COLO829 (cell line): ENCODE results near the gene ZCCHC2.

ENCODE experiments used
- DNase-seq: peaks from one replicate; pipeline ENCODE4 v3.0.0; 2012; ENCODE audit warnings: low spot score

ZCCHC2 gene

DNA sequence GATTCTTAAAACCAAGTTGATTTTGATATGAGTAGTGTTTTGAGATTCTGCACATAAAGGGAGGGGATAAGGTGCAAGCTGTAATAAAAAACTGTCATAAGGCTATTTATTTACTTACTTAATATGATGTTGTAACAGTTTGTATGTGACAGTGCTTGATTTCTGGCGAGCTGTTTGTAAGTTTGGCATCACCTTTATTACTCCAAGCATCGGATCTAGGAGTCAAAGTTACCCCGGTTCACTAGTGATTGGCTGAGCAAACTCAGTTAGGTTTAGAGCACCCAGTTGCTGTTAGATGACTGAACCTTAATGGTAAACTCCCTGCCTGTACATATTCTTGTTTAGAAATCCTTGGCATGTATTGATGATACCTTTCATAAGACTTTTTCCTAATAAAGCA is 16.1 kb downstream of the ZCCHC2 start:
- no peak for DNase-seq

DNA sequence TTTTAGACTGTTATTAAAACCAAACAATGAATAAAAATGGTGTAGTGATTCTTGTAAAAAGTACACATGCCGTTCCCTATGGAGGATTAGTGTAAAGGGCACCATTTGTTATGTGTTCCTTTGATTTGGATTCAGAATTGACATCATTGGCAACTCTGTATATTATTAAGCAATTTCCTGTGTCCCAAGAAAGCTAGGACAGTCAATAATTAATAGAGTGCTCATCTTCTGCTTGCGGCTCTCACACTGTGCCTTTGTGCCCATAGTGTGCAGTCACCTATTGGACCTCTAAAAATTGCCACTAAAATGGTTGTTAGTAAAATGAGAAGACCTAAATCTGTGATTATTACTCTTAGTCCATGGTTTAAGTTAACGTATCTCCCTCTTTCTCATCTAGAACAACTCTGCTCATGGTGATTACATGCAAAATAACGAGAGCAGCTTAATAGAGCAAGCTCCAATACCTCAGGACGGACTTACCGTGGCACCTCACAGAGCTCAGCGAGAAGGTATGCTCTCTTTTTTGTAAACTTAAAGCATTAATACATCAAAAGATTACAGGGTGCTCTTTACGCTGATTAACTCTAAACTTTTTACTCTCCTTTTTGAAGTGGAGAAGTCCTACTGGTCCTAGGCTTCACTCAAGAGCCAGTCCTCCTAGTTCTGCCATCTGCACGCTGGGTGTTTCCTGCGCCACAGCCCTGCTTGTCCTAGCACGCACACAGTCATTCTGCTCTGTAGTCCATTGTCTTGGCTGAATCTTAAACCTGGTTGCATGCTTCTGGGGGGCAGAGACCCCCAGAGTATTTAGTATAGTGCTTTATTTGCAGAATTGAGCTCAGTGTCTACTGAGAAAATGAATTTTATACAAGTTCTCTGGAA is 16.7 kb downstream of the ZCCHC2 start:
- no peak for DNase-seq

DNA sequence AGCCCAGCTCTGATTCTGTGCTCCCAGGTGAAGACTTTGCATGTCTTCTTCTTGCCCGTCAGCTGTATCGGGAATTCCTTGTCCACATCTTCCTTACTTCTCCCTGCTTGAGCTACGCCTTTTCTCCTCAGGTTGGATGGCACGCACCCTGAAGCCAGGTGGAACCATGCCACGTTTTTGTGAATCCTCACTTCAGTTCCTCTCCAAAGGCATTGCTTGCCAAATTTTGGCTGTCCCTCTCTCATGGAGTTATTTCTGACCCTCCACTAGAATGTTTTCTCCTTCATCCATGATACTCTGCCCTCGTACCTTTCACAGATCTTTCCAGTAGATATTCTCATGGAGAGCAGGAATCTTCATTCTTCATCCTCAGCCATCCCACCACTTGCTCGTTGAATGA is 20.2 kb downstream of the ZCCHC2 start:
- no peak for DNase-seq

DNA sequence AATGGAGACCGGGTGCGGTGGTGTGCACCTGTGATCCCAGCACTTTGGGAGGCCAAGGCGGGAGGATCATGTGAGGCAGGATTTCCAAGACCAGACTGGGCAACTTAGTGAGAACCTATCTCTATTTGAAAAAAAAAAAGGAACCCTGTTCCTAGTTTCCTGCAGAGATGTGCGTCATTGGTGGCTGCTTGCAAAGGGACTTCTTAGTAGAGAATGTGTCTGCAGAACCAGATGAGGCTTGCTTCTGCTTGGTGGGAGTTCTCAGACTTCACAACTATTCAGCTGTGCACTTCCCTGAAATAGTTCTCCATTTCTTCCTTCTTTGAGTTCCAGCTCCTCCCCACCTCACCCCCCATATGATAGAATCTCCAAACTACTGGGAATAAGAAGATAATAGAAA is 22.3 kb downstream of the ZCCHC2 start:
- no peak for DNase-seq

DNA sequence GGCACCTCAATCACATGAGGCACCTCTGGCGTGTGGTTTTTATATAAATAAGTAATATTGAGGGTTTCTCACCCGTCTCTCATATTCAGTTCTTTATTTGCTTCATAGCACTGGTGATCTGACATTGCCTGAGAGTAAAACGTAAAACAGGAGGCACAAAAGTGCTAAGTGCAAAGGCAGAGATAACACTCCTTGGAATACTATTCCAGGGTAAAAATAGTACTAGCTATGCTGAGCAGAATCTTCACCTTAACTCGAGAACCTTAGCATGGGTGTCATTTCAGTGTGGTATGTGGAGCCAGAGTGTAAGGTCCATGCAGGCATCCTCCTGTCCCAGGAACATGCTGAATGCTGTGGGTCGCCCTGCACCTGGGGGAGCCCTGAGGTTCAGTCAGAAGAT is 26.9 kb downstream of the ZCCHC2 start:
- no peak for DNase-seq

DNA sequence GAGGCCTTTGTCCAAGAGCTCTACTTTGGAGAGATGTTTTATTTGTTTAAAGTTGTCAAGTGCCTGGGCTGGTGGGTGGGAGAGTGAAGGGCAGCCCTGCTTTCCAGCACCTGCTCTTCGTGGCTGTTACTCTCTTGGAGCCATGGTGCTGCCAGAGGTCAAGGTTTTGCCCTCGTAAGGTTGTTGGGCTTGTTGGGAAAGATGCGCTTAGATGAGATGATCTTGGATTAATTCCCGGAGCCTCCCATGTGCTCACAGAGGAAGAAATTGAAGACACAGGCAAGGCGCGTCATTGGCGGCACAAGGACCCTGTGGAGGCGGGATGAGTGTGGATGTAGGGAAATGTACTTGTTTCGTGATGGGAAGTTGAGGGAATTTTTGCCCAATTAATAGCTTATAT is 27.9 kb downstream of the ZCCHC2 start:
- DNase-seq, result no peak

DNA sequence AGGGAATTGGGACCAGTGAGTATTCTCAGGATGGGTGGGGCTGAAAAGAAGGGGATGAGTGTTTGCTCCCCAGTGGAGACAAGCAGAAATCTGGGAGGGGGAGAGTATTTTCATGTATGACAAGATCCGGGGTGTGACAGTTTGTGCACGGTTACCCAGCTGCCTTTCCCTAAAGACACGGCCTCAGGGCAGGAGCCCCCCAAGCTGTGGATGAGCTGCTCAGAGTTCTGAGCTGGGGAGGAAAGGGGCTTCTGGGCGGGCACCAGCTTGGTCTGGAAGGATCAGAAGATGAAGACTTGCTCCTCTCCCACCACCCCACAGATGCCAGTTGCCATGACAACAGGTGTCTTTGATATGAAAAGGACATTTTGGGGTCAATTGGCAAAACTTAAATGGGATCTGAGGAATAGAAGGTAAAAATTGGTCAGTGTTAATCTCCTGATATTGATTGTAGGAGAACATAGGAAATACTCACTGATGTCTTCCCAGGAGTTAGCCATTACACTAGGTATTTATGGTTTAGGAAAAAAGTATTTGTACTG is 29.2 kb downstream of the ZCCHC2 start:
- no peak for DNase-seq

DNA sequence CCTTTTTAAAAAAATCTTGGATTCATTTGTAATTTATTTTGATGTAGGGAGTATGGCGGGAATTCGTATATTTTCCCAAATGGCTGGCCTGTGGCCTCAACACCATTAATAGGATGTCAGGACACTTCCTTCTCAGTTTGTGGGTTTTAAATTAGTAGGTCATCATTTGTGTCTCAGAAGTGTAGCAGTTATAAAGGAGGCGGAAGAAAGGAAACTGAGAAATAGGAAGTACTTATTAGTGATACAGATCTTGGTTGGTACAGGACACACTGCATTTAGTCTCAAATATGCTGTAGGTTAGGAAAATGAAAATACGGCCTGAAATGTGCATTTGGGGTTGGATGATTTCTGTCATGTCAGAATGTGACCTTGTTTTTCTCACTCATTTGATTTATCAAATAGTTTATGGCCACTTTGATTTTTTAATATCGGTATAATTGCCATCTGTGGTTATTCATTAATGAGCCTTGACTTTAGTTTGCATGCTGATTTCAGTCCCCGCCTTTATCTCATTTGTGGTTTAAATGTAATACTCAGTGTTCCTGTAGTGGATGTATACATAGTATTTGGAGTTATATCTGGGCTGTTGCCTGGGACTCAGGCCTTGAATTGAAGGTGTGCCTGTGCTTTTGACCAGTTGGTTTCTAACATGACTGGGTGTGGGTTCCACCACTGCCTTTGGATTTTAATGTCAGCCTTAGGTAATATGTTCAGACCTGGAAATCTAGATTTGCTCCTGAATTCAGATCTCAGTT is 31.4 kb downstream of the ZCCHC2 start:
- DNase-seq, result no peak

DNA sequence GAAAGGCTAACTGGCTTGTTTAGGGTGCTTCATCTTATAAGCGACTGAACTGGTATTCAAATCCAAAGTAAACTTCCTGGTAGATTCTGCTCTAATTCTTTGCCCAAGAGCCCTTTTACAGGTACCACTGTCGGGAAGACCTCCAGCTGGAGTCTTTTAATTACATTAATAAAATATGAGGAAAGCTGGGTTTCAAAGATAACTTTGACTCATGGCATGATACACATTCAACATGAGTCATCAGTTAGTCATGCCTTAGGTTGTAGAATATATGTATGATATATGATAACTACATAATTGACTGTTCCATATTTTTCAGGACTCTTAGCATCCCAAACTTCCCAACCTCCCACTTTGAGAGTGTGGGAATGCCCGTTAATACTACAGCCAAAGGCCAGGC is 32.3 kb downstream of the ZCCHC2 start:
- DNase-seq, result peak; percentile 17

DNA sequence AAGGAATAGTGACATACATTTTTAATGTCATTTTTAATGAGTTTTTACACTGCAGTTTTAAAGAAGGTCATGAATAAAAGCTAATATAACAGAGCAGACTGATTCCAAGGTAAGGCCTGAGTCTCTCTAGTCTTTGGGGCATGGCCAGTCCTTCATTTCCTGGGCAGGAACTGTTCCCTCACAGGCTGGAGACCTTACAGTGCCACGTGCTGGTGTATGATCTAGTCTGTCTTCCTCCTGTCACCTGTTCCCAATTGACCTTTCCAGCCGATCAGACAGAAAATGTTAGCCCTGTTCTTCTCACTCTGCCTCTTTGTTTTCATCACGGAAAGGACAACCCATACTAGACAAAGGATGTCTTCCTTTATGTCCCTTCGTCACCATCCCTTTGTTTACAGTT is 33.6 kb downstream of the ZCCHC2 start:
- no peak for DNase-seq

DNA sequence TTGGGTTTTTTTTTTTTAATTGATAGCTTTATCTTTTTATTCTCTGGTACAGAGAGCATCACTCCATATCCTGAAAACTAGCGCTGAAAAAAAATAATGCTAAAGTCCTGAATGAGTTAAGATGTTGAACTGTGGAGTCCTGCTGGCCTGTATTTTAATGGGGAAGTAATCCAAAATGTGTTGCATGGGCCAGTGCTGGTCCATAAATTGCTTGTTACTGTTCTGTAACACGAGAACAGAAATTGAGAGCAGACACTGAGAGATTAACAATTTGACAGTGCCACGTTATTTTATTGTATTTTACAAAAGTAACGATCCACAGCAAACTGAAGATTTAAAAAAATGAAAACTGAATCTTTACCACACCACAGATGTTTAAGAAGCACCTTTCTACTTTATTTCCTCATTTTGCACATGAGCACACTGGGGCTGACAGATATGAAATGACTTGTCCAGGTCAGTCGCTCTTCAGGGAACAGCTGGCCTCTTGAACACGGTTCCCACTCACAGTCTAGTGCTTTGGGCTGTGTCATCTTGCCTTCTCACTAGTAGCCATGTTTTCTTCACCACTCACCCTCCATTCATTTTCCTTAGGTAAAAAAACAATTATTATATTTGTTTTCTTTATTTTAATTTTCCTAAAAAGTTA is 35.3 kb downstream of the ZCCHC2 start:
- DNase-seq, result no peak

DNA sequence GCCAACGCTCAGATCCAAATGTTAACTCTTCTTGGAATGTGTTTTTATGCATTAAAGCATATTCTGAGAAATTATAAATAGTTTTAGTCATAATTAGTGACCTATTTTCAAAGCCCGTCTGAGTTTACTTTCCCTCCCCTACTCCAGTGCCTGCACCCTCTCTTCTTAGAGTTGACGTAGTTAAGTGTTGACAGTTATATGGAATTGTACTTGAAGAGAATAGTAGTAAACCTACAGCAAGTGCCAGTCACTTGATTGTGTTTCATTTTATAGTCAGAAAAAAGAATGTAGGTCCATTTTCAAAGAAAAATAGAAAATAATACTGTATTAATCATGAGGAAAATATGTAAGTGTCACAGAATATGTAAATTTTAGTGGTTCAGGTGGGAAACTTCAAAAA is 41.2 kb downstream of the ZCCHC2 start:
- DNase-seq, result no peak

DNA sequence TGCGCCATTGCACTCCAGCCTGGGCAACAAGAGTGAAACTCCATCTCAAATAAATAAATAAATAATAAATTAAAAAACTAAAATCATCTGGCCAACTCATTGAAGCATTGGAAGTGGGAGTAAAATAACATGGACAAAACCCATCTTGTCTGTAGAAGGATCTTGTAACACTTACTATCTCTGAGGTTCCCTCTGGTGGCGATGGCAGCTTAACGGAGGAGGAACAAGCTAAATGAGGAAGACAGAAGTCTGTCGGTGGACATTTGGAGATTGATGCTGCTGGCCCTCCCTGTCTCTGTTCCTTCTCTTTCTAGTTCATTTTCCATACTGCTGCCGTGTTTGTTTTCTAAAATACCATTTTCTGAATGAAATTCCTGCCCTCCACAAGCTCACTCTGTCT is 43.4 kb downstream of the ZCCHC2 start:
- DNase-seq, result peak; percentile 7

DNA sequence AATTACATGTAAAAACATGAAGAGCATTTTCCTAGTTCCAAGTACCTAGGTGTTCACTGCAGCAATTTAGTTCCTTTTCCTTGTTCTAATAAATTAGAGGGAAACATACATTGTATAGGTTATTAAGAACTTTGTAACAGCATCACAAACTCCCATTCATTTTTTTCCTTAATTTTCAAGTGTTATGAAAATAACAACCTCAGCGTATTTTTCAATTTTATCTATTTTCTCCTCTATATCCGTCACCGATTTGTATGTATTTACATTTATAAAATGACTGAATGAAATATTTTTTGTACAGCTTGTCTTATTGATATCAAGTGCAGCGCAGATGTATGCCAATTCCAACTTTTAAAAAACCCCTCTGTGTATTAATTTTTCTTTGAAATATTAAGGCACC is 44.0 kb downstream of the ZCCHC2 start:
- DNase-seq, result no peak

DNA sequence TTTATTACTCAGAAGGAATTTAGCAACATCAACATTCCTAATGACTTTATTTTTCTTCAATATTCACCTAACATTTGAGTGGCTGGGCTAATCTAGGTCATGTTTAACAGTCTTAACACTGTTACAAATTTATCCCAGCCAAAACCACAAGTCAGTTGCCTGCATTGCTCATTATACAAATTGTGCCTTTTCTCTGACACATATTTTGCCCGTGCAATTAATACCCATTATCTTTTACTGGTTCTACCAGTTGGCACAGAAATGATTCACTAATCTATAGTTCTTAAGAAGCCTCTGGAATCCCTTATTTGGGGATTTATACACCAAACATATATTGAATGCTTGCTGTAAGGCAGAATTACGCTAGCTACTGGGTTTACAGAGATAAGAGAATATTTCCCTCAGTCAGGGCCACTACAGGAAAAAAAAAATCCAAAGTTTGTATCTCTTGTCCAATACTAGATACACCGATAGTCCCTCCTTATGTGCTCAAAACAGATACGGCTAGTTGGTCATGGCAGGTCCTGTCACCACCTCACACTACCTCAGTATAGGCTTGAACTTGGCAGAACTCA is 46.3 kb downstream of the ZCCHC2 start:
- no peak for DNase-seq

DNA sequence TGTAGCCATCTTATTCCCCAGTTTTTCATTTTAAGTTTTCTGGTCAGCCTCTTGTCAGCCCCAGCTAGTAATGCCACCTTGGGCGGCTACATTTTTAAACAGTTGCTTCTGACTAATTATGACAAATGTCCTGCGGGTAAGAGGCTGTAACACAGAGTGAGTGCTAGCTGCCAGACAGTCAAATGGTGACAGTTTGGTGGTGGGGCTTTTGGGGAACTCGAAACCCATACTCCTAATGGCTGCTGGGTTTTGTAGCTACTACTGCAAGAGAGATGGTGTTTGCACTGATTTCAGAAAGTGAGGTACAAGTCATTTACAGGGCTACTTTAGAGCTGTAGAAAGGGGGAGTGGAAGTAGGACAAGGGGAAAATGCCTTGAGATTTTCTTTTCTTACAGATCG is 48.2 kb downstream of the ZCCHC2 start:
- no peak for DNase-seq

DNA sequence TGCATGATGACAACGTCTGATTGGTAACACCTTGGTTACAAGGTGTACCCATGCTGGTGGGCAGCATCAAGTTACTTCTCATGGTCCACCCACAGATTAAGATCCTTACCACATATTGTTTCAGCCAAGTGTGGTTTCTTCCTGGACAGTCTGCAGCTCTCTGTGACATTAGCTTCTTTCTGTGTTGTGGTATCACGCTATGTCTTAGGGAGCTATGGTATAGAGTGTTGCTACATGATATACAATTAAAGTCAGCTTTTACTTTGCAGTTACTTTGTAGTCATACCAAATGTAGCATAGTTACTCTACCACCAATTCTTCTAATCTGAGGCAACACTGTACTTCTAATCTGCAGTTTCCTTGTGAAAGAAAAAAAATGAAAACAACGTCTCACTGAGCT is 48.8 kb downstream of the ZCCHC2 start:
- DNase-seq, result no peak

DNA sequence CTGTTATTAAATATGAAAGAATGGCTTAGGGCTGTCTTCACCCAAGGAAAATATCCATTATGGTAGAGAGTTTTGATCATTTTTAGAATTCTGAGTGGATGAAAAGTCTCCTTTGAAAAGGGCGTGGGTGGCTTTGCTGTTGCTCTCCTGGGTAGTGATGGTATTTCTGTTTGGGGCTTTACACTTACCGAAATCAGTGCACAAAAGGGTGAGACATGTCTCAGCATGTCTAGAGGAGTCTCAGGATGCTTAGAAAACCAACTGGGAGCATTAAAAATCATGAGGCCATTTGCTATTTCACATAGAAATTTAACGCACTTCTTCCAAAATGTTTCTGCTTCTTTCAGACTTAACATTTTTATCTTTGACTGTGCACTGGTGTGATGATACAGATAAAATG is 49.6 kb downstream of the ZCCHC2 start:
- DNase-seq, result no peak

DNA sequence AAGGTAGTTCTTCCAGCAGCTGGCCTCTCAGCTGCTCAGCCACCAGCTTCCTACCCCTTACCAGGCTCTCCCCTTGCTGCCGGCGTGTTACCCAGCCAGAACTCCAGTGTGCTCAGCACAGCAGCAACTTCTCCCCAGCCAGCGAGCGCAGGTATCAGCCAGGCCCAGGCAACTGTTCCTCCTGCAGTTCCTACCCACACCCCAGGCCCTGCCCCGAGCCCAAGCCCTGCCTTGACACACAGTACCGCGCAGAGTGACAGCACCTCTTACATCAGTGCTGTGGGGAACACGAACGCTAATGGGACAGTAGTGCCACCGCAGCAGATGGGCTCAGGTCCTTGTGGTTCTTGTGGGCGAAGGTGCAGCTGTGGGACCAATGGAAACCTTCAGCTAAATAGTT is 52.0 kb downstream of the ZCCHC2 start:
- DNase-seq, result no peak

DNA sequence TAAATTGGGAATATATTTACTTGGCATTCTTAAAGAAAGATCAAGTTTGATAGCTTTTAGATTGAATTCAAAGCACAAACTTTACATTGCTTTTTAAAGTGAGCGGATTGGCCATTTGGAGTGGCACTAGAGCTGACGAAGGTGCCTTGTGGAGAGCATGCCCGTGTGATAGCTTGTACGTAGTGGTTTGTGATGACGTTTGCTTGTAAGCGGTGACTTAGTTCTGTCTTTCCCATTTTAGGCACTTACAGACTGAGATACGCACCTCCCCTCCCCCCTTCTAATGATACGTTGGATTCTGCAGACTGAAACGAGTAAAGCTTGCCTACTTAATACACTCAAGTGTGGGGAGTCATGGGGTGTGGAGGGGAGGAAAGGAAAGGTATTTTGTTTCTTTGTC is 53.4 kb downstream of the ZCCHC2 start:
- no peak for DNase-seq

DNA sequence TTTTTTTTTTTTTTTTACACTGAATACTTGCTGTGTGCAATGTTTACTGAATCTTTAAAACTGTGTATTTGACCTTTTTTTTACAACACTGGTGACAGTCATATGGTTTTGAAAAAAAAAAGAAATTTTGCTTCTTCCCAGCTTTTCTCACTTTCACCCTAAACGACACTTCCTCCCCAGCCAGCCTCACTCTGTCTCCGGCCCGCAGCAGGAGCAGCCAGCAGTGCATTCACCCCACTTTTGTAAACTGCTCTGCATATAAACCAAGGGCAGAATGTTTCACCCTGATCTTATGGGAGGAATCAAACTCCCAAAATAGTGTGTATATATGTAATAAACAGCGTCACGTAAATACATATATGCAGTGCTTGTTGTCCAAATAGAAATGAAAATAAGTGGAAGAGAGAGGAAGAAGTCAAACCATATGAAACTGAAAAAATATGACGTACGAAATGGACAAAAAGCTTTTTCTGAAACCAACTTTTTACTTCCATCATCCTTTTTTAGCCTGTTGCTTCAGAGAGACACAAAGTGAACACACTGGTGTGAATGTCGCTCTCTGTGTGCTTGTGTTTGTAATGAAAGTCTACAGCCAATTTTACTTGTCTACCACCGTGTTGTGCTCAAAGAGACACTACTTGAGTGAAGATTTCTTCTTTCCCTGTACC is 54.2 kb downstream of the ZCCHC2 start:
- no peak for DNase-seq

DNA sequence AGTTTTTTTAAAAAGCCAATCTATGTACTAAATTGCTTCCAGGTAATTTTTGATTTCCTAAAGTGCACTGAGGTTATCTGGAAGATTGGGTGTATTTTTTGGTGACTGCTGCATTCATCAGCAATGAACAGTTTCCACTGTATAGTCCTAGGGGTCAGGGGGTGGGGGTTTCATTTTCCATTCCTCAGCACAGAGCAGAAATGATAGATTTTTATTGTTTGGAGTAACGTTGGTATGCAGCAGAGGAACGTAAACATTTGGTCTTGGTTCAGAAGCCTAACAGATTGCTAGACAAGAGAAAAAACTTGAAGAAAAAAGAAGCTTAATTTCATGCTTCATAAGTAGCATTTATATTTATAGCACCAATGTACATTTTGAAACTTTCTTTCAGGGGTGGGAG is 54.9 kb downstream of the ZCCHC2 start:
- no peak for DNase-seq
